NCI-H2081 (cell line): ENCODE results near the gene LIMA1.
"Not testable (repeated sequence)": the region's sequence is repeated elsewhere in the genome, so short reads cannot be mapped to it uniquely, and the experiment has no call there.

Source experiments
- DNase-seq, 2 experiments: peaks; one replicate each; lab custom pipeline; 2025; lab: John Stamatoyannopoulos, UW

LIMA1 gene

GRCh38 chr12:50283229-50283923 lies at the start of gene LIMA1:
LIMA1 (minus strand) TSS chr12:50283520; CDS start chr12:50248751, 34,769 bp downstream.
- DNase-seq, result peak; percentile 91 to 93

DNA sequence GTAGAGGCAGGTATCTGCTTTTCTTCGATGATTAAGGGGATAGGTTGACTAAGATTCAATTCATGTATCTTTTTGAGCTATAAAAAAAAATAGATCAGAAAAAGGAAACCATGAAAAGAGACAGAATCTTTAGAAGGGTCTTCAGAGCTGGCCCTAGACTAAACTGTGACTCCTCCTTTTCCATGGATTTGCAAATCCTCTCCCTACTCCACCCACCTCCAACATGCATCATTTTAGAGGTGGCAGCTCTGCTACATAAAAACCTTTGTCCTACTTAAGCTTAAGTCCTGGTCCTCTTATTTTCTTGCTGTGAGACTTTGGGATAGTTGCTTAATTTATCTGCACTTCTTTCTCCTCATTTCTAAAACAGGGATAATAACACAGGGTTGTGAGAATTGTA lies 48.4 kb upstream of the LIMA1 start:
- no peak for DNase-seq

GRCh38 chr12:50328664-50329063 lies 45.3 kb upstream of the LIMA1 start:
- DNase-seq, result not testable (repeated sequence)

DNA sequence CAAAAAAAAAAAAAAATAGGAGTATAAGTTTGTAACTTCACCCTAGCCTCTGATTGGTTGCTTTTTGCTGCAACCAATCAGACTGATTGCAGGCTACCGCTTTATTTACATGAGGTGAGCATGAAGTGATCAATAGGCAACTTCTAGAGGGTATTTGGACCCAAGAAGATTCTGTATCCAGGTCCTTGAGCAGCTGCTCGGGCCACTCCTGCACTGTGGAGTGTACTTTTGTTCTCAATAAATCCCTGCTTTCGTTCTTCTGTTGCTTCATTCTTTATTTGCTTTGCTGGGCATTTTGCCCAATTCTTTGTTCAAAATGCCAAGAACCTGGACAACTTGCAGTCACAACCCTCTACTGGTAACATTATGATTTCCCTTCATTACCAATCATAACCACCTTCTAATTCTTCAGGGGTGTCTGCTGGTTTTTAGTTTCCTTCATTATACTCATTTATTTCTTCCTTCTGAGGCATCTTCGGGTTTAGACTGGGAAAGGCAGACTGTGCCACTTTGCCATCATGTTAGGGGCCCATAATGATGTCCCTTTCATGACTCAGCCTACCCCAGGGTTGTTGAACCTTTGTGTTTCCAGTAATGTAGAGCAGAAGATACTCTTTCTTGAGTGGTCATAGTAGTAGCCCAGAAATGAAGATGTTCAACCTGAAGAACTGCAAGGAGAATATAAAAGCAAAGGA lies 43.4 kb upstream of the LIMA1 start:
- DNase-seq, result peak; percentile 12 to 30

GRCh38 chr12:50325890-50326391 lies 42.6 kb upstream of the LIMA1 start:
- DNase-seq, result no peak

- not testable (repeated sequence) for DNase-seq
Observed at GRCh38 chr12:50324770-50325169, 41.5 kb upstream of the LIMA1 start.

GRCh38 chr12:50324077-50324476 lies 40.8 kb upstream of the LIMA1 start:
- not testable (repeated sequence) for DNase-seq

GRCh38 chr12:50322206-50322605 lies 38.9 kb upstream of the LIMA1 start:
- no peak for DNase-seq

- DNase-seq, result no peak
Observed at GRCh38 chr12:50317203-50317602, 33.9 kb upstream of the LIMA1 start.

DNA sequence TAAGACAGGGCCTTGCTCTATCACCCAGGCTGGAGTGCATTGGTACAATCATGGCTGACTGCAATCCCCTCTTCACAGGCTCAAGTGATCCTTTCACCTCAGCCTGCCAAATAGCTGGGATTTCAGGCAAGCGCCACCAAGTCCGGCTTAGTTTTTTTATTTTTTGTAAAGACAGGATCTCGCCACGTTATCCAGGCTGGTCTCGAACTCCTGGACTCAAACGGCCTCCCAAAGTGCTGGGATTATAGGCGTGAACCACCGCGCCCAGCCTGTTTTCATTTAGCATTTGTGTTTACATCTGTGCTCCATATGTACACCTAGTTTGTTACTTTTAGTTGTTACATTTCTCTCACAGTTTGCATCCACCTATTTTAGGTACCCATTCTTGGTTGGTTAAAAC lies 32.5 kb upstream of the LIMA1 start:
- DNase-seq, result no peak

- peak in 1 of 2 experiments; percentile 15 for DNase-seq
Observed at GRCh38 chr12:50314636-50315312, 31.5 kb upstream of the LIMA1 start.

DNA sequence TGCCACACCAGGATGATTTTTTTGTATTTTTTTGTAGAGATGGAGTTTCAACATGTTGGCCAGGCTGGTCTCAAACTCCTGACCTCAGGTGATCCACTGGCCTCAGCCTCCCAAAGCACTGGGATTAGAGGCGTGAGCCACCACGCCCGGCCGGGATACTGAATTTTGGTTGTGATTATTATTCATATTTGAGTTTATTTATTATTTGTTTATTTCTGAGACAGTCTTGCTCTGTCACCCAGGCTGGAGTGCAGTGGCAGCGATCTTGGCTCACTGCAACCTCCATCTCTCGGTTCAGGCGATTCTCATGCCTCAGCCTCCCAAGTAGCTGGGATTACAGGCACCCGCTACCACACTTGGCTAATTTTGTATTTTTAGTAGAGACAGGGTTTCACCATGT lies 30.7 kb upstream of the LIMA1 start:
- not testable (repeated sequence) for DNase-seq

DNA sequence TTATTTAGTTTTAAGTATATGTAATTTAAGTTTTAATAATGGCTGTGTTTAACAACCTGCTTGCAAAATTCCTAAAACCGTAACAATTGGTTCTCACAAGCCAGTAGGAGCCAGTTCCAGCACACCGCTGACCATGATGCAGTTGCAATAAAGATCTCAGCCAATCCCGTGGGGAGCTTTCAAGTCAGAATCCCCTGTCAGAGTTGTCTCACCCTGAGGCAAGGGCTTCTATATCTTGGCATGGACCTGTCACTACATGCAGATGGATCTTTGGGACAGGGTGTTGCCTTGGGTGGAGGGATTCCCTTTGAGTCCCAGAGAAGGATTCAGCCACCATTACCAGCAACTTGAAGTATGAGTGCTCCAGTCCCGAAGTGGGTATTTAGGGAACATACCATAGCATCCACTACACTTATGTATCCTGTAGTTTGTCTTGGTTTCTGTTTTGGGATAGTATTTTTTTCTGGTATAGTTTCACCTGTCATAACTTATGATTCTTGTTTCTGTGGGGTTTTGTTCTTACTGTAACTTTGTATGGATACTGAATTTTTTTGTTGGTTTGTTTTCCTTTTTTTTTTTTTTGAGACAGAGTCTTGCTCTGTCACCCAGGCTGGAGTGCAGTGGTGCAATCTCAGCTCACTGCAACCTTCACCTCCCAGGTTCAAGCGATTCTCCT lies 30.1 kb upstream of the LIMA1 start:
- DNase-seq, result no peak

DNA sequence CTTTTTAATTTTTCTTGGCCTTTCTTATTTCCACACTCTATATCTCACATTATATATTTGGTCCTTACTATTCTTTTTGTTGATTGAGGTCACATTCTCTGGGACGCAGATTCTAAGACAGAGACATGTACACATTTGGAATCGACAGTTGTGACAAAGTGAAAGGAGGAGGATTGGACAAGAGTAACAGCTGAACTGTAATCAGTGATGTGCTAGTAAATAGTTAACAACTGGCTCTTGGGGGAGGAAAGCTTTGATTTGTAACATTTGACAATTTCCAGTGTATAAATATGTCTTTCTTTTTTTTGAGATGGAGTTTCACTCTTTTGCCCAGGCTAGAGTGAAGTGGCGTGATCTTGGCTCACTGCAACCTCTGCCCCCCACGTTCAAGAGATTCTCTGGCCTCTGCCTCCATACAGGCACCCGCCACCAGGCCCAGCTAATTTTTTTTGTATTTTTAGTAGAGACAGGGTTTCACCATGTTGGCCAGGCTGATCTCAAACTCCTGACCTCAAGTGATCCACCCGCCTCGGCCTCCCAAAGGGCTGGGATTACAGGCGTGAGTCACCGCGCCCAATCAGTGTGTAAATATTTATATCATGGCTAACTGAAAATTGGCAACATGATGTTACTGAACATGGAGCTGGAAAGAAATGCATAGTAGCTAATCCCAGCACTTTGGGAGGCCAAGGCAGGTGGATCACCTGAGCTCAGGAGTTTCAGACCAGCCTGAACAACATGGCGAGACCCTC lies 28.7 kb upstream of the LIMA1 start:
- DNase-seq, result not testable (repeated sequence)

DNA sequence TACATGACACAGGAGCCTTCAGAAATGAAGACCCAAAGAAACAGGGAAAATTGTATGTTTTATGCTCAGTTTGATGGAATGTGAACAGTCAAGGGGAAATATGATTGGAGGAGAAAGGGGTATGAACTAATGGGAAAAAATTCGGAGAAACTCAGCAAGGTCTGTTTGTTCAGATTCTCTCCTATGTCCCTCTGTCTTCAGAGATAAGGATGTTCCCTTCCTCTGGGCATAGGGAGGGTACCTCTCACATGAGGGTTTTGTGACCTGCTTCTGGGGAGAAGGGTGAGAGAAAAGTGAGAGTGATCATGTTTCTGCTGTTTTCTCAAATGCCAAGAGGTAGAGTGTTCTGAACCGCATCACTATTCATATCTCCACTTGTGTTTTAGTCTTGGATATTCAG lies 26.6 kb upstream of the LIMA1 start:
- no peak for DNase-seq

DNA sequence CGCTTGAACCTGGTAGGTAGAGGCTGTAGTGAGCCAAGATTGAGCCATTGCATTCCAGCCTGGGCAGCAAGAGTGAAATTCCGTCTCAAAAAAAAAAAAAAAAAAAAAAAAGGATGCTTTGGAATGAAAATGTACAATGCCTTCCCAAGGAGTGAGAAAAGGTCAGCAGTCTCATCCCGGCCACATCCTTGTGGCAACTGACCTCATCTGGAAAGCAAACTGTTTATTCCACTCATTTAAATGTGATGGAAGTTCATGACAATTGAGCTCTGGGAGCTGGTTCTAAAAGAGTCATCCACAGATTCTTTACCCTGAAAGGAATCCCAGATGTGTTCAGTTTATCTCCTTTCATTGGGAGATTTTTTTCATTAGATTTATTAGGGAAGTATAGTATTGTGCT lies 19.4 kb upstream of the LIMA1 start:
- no peak for DNase-seq

GRCh38 chr12:50297996-50298395 lies 14.7 kb upstream of the LIMA1 start:
- no peak for DNase-seq

DNA sequence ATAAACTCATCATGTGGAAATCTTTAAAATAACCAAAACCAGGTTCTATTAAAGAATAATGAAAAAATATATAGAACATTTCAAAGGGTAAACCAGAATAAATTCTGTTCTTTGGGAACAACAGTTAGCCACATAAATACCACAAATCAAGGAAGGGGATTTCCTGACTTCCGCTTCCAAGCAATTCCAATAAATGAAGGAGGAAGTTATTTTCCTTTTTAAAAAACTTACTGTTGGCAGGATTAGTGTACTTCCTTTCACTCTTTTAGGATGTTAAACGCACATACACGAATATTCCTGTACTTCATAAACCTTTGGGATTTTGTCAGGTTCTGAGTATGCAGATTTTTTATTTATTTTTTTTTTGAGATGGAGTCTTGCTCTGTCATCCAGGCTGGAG lies 13.7 kb upstream of the LIMA1 start:
- no peak for DNase-seq

DNA sequence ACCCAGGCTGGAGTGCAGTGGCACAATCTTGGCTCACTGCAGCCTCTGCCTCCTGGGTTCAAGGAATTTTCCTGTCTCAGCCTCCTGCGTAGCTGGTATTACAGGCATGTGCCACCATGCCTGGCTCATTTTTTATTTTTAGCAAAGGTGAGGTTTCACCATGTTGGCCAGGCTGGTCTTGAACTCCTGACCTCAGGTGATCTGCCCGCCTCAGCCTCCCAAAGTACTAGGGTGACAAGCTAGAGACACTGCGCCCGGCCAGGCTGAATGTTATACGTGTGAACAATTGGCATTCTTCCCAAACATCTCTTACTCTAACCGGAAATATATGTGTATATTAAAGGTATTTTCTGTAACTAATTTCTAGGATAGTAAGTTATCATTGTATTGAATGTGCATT lies 13.2 kb upstream of the LIMA1 start:
- no peak for DNase-seq

DNA sequence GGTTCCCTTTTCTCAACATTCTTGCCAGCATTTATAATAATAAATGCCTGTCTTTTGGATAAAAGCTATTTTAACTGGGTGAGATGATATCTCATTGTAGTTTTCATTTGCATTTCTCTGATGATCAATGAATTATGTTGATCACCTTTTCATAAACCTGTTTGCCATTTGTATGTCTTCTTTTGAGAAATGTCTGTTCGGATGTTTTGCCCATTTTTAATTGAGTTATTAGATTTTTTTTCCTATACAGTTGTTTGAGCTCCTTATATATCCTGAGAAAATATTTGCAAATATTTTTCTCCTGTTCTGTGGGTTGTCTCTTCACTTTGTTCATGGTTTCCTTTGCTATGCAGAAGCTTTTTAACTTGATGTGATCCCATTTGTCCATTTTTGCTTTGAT lies 8.1 kb upstream of the LIMA1 start:
- DNase-seq, result no peak

DNA sequence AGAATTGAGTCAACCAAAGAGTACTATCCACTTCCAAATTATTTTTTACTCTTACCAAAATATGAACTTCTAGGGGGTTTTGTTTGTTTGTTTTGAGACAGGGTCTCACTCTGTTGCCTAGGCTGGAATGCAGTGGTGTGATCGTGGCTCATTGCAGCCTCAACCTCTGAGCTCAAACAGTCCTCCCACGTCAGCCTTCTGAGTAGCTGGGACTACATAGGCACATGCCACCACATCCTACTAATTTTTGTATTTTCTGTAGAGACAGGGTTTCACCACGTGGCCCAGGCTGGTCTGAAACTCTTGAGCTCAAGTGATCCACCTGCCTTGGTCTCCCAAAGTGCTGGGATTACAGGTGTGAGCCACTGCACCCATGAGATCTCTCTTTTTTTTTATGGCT lies 7.4 kb upstream of the LIMA1 start:
- not testable (repeated sequence) for DNase-seq

DNA sequence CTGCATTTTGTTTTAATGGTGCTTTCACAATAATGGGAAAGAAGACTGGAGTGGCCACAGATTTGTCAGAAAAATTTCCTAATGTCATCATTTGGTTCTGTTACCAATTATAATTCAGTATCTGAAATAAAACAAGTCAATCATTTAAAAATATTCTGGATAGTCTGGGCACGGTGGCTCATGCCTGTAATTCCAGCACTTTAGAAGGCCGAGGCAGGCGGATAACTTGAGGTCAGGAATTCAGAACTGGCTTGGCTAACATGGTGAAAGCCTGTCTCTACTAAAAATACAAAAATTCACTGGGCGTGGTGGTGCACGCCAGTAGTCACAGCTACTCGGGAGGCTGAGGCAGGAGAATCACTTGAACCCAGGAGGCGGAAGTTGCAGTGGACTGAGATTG lies 4.0 kb upstream of the LIMA1 start:
- no peak for DNase-seq
